Stomach smooth muscle (tissue), 2 donors: Measurements from ENCODE around the gene CBLC.

Experiments
- H3K27ac ChIP-seq: one replicate; pipeline ENCODE4 v1.7.0; 2013; ENCODE audit warnings: mild to moderate bottlenecking, low read length, inconsistent platforms
- H3K27me3 ChIP-seq, 2 donors: one replicate each; pipeline ENCODE4 v1.7.0; 2013; ENCODE audit warnings: low read length in 2 of 2; ENCODE audit not compliant: insufficient read depth in 2 of 2, control insufficient read depth in 1 of 2
- H3K36me3 ChIP-seq, 2 donors: one replicate each; pipeline ENCODE4 v1.7.0; 2013; ENCODE audit warnings: low read length in 2 of 2; ENCODE audit not compliant: control insufficient read depth in 2 of 2, insufficient read depth in 2 of 2
- H3K4me1 ChIP-seq: one replicate; pipeline ENCODE4 v1.7.0; 2013; ENCODE audit warnings: low read length; ENCODE audit not compliant: control insufficient read depth, insufficient read depth
- H3K4me3 ChIP-seq, 2 donors: one replicate each; pipeline ENCODE4 v1.7.0; 2013; ENCODE audit warnings: low read length in 2 of 2
- H3K9ac ChIP-seq, 2 donors: one replicate each; pipeline ENCODE4 v1.7.0; 2013; ENCODE audit warnings: low read length in 2 of 2, mild to moderate bottlenecking in 1 of 2
- H3K9me3 ChIP-seq, 2 donors: one replicate each; pipeline ENCODE4 v1.7.0; 2013; ENCODE audit warnings: low read length in 2 of 2; ENCODE audit not compliant: control insufficient read depth in 2 of 2
- donor health status: healthy.
- donor health status: Pancreatic carcinoma.

Gene CBLC

GRCh38 chr19:44746946-44747738 lies 30.5 kb upstream of the CBLC start:
- Histone ChIP-seq H3K4me3 (peak overlapping the region; percentile 79 to 97), H3K36me3 (peaks cover 5 to 9% of the 10 kb centered on the region in 2 donors), H3K4me1 (peaks cover 56% of the 10 kb centered on the region), H3K9me3 (no peaks in the 10 kb centered on the region), H3K27ac (peak overlapping the region; percentile 80), H3K9ac (peak overlapping the region; percentile 86 to 95), H3K27me3 (no peaks in the 10 kb centered on the region)

DNA sequence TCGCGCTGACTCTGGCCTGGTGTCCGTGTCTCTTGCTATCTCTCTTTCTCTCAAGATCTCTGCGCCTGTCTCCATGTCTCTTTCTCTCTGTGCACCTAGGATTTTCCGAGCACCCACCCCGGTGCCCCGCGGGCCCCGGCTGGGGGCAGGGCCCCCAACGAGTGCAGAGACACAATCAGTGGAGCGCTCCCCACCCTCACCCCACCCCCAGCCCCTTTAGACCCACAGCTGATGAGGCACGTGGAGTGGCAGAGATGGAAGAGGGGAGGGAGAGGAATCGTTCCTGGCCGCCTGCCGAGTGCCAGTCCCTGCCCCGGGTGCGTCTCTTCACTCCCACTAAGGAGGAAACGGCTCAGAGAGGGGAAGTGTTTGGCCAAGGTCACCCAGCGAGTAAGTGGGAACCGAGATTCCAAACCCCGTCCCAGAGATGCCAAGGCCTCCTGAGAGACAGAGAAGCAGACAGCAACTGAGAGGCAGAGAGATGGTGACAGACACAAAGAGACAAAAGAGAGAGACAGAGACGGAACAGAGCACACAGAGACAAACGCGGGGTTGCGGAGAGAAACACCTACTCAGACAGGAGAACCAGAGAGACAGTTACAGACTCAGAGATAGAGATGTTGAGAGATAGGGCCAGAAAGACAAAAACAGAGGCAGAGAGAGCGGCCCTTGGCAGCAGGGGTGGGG lies 29.8 kb upstream of the CBLC start:
- Histone ChIP-seq H3K4me1 (peaks cover 56% of the 10 kb centered on the region), H3K4me3 (peak overlapping the region; percentile 79 to 97), H3K27ac (peak overlapping the region; percentile 80)

DNA sequence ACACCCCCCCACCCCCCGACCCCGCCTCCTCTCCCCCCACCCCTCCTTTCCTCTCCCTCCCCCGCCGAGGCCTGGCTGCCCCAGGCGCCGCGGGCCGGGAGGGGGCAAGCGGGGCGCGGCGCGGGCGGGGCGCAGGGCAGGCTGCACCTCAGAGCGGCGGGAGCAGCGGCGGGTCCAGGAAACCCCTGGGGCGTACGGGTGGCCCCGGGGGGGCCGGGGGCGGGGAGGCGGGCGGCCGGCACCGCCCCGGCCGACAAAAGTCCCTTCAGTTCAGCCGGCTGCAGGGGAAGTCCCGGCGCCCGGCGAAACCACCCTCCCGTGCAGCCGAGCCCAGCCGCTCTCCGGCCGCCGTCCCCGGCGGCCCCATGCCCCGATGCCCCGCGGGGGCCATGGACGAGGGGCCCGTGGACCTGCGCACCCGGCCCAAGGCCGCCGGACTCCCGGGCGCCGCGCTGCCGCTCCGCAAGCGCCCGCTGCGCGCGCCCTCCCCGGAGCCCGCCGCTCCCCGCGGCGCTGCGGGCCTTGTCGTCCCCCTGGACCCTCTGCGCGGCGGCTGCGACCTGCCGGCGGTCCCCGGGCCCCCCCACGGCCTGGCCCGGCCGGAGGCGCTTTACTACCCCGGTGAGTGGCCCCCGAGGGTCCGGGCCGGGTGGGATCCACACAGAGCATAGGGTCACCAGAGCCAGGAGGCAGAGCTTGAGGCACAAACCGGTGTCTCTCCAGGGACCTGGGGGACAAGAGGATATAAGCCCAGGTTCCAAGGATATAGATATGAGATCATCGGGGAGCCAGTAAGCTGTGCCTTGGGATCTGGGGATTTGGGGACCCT lies 29.1 kb upstream of the CBLC start, which contains the start of gene BCL3:
Gene BCL3, plus strand, starts transcription at position 283 of the 829 bp plus-strand sequence. Its CDS starts 83 bp downstream, at position 366.
- peaks cover 5 to 16% of the 10 kb centered on the region in 2 donors for H3K36me3 ChIP-seq
- H3K27ac ChIP-seq = peak within 1 kb of the TSS; percentile 80
- peaks cover 61% of the 10 kb centered on the region for H3K4me1 ChIP-seq
- no peaks in the 10 kb centered on the region for H3K9me3 ChIP-seq
- H3K27me3 ChIP-seq = no peaks in the 10 kb centered on the region
- H3K9ac ChIP-seq = peak within 1 kb of the TSS; percentile 86 to 95
- H3K4me3 ChIP-seq = peak within 1 kb of the TSS; percentile 79 to 97

More for the DNA sequence above, 29.8 kb upstream of the CBLC start:
- Histone ChIP-seq H3K36me3 (peaks cover 5 to 16% of the 10 kb centered on the region in 2 donors), H3K27me3 (no peaks in the 10 kb centered on the region), H3K9me3 (no peaks in the 10 kb centered on the region), H3K9ac (peak overlapping the region; percentile 86 to 95)

- peaks cover 67% of the 10 kb centered on the region for H3K4me1 ChIP-seq
- peak overlapping the region; percentile 68 to 77 for H3K9ac ChIP-seq
- no peaks in the 10 kb centered on the region for H3K9me3 ChIP-seq
- H3K27ac ChIP-seq = peak overlapping the region; percentile 64
- no peaks in the 10 kb centered on the region for H3K27me3 ChIP-seq
- peak overlapping the region; percentile 55 to 79 for H3K4me3 ChIP-seq
- H3K36me3 ChIP-seq = peaks cover 5 to 16% of the 10 kb centered on the region in 2 donors
These were observed 28.4 kb upstream of the CBLC start for GRCh38 chr19:44749292-44749691.

- H3K4me1 ChIP-seq = peaks cover 66% of the 10 kb centered on the region
- H3K27me3 ChIP-seq = no peaks in the 10 kb centered on the region
- peak overlapping the region; percentile 55 to 79 for H3K4me3 ChIP-seq
- no peaks in the 10 kb centered on the region for H3K9me3 ChIP-seq
- H3K27ac ChIP-seq = peak overlapping the region; percentile 64
- H3K9ac ChIP-seq = peak overlapping the region; percentile 68 to 77
- H3K36me3 ChIP-seq = peaks cover 5 to 18% of the 10 kb centered on the region in 2 donors
These were observed 27.7 kb upstream of the CBLC start for GRCh38 chr19:44749994-44750393.

GRCh38 chr19:44752123-44752815 lies 25.4 kb upstream of the CBLC start:
- H3K27me3 ChIP-seq = no peaks in the 10 kb centered on the region
- H3K4me1 ChIP-seq = peaks cover 73% of the 10 kb centered on the region
- peak overlapping the region in 1 of 2 donors; percentile 52 for H3K4me3 ChIP-seq
- peaks cover 5 to 22% of the 10 kb centered on the region in 2 donors for H3K36me3 ChIP-seq
- H3K27ac ChIP-seq = peak overlapping the region; percentile 78
- H3K9ac ChIP-seq = peak overlapping the region in 1 of 2 donors; percentile 5
- H3K9me3 ChIP-seq = no peaks in the 10 kb centered on the region

GRCh38 chr19:44752816-44753625 lies 24.7 kb upstream of the CBLC start:
- H3K4me3 ChIP-seq = peak overlapping the region; percentile 52 to 55
- H3K36me3 ChIP-seq = peaks cover 5 to 22% of the 10 kb centered on the region in 2 donors
- H3K9ac ChIP-seq = peak overlapping the region; percentile 5 to 29
- H3K4me1 ChIP-seq = peaks cover 73% of the 10 kb centered on the region
- no peaks in the 10 kb centered on the region for H3K9me3 ChIP-seq
- peak overlapping the region; percentile 78 for H3K27ac ChIP-seq
- no peaks in the 10 kb centered on the region for H3K27me3 ChIP-seq

GRCh38 chr19:44753626-44753931 lies 24.1 kb upstream of the CBLC start:
- Histone ChIP-seq H3K4me3 (peak overlapping the region; percentile 62 to 68), H3K9ac (peak overlapping the region in 1 of 2 donors; percentile 84), H3K9me3 (no peaks in the 10 kb centered on the region), H3K36me3 (peaks cover 5 to 22% of the 10 kb centered on the region in 2 donors), H3K4me1 (peaks cover 77% of the 10 kb centered on the region), H3K27ac (peak overlapping the region; percentile 78), H3K27me3 (no peaks in the 10 kb centered on the region)

GRCh38 chr19:44753932-44754749 lies 23.5 kb upstream of the CBLC start:
- Histone ChIP-seq H3K27ac (peak overlapping the region; percentile 78), H3K27me3 (no peaks in the 10 kb centered on the region), H3K9me3 (no peaks in the 10 kb centered on the region), H3K9ac (peak overlapping the region; percentile 74 to 84), H3K36me3 (peaks cover 5 to 22% of the 10 kb centered on the region in 2 donors), H3K4me3 (peak overlapping the region; percentile 62 to 68), H3K4me1 (peaks cover 79% of the 10 kb centered on the region)
